Keratinocyte (primary cell): ENCODE measurements around the gene CCDC92. TPM values are rescaled to one million over a fixed set of nuclear protein-coding genes. Genes with fewer than 3 reads are reported as not detected.

Experiments
- DNase-seq: peaks from one replicate; pipeline ENCODE4 v3.0.0-alpha.2; 2011; ENCODE audit warnings: low read depth, missing footprints, low spot score
- FAIRE-seq: peaks from 2 replicates; lab custom pipeline; 2011; peaks lifted over from hg19 to GRCh38; lab: Jason Lieb, UNC
- H2AFZ ChIP-seq: 2 replicates; pipeline ENCODE4 v1.6.0; 2012; ENCODE audit warnings: low read length, control low read depth, inconsistent platforms; ENCODE audit not compliant: control insufficient read depth
- H3K27ac ChIP-seq: 2 replicates; pipeline ENCODE4 v1.5.1; 2011; ENCODE audit warnings: low read length; ENCODE audit not compliant: control insufficient read depth, insufficient read depth
- H3K27me3 ChIP-seq: 3 replicates; pipeline ENCODE4 v1.6.0; 2011; ENCODE audit warnings: low read length; ENCODE audit not compliant: control insufficient read depth, insufficient read depth; ENCODE audit errors: extremely low read depth
- H3K36me3 ChIP-seq, 2 experiments: 2 replicates in 1 of 2; 3 replicates in 1 of 2; pipeline ENCODE4 v1.5.1; 2011; ENCODE audit warnings: low read length in 2 of 2, mild to moderate bottlenecking in 1 of 2; ENCODE audit not compliant: control insufficient read depth in 2 of 2, insufficient read depth in 2 of 2; ENCODE audit errors: extremely low read depth in 1 of 2
- H3K4me1 ChIP-seq: 3 replicates; pipeline ENCODE4 v1.5.1; 2011; ENCODE audit warnings: low read length; ENCODE audit not compliant: control insufficient read depth, insufficient read depth; ENCODE audit errors: extremely low read depth
- H3K4me2 ChIP-seq: 3 replicates; pipeline ENCODE4 v1.6.0; 2011; ENCODE audit warnings: low read depth, low read length; ENCODE audit not compliant: control insufficient read depth, insufficient read depth; ENCODE audit errors: extremely low read depth
- H3K4me3 ChIP-seq, 3 experiments: fragments of 200-600 bp in 1 of 3; sonication (generic) in 1 of 3; 2 replicates in 2 of 3; 3 replicates in 1 of 3; pipeline ENCODE4 v1.5.1; 2011 to 2016; ENCODE audit warnings: low read length in 3 of 3, mild to moderate bottlenecking in 3 of 3, control low read depth in 2 of 3, inconsistent platforms in 1 of 3, low read depth in 1 of 3, mixed read lengths in 1 of 3, mixed run types in 1 of 3, moderate library complexity in 1 of 3; ENCODE audit not compliant: control insufficient read depth in 2 of 3, insufficient read depth in 2 of 3; ENCODE audit errors: extremely low read depth in 1 of 3
- H3K79me2 ChIP-seq: 2 replicates; pipeline ENCODE4 v1.6.0; 2012; ENCODE audit warnings: low read length; ENCODE audit not compliant: control insufficient read depth, insufficient read depth
- H3K9ac ChIP-seq: 3 replicates; pipeline ENCODE4 v1.6.0; 2011; ENCODE audit warnings: low read length; ENCODE audit not compliant: control insufficient read depth, insufficient read depth; ENCODE audit errors: extremely low read depth
- H3K9me1 ChIP-seq: 3 replicates; pipeline ENCODE4 v1.6.0; 2011; ENCODE audit warnings: low read length; ENCODE audit not compliant: control insufficient read depth, insufficient read depth; ENCODE audit errors: extremely low read depth
- H3K9me3 ChIP-seq: 2 replicates; pipeline ENCODE4 v1.5.1; 2012; ENCODE audit warnings: low read depth, low read length; ENCODE audit not compliant: control insufficient read depth
- H4K20me1 ChIP-seq: 3 replicates; pipeline ENCODE4 v1.6.0; 2011; ENCODE audit warnings: low read length; ENCODE audit not compliant: control insufficient read depth, insufficient read depth; ENCODE audit errors: extremely low read depth
- CTCF ChIP-seq, 3 experiments: IDR thresholded peaks in 1 of 3; conservative IDR thresholded peaks in 1 of 3; optimal IDR thresholded peaks in 1 of 3; 2 replicates in 2 of 3; 3 replicates in 1 of 3; pipeline versions ENCODE3 to v1.5.1; 2011; ENCODE audit warnings: low read length in 3 of 3, mild to moderate bottlenecking in 3 of 3, moderate library complexity in 2 of 3, control low read depth in 1 of 3, inconsistent platforms in 1 of 3; ENCODE audit not compliant: insufficient read depth in 2 of 3; ENCODE audit errors: extremely low read depth in 1 of 3
- EZH2 ChIP-seq: IDR thresholded peaks from one replicate; pipeline ENCODE4 v1.6.1; 2012; ENCODE audit warnings: inconsistent platforms, mild to moderate bottlenecking, low read length, moderate library complexity
- dilution Hi-C: fragments of 300-500 bp; cut with MboI; formaldehyde crosslinking; loops from one replicate; pipeline ENCODE4 v1.7.0; 2020; ENCODE audit warnings: low sequenced_read_pairs; ENCODE audit not compliant: extremely low pct_ligation_motif_present
- polyA plus RNA-seq, 5 experiments: library from polyadenylated mRNA; depleted of rRNA in 3 of 5; stranded (reverse) in 3 of 5; stranded (forward) in 1 of 5; unstranded in 1 of 5; fragments of >200 nt; gene quantifications; 1 replicate in 1 of 5; 2 replicates in 3 of 5; 3 replicates in 1 of 5; pipeline versions ENCODE4 v1.2.1 to v1.2.3, GENCODE V29; 2011 to 2012; ENCODE audit warnings: missing spikeins in 2 of 5, low read depth in 1 of 5, low replicate concordance in 1 of 5

Gene CCDC92
- polyA plus RNA-seq, 1 donor (not counting 4 experiments of a cell fraction or from before 2014, with no cell fraction given), result 8.3 TPM

- H3K36me3 ChIP-seq, result no peaks in the 10 kb centered on the region
- FAIRE-seq, result no peak
- no peak overlapping the region for H2AFZ ChIP-seq
- no peaks in the 10 kb centered on the region for H4K20me1 ChIP-seq
- no peak overlapping the region for H3K9ac ChIP-seq
- no peaks in the 10 kb centered on the region for H3K4me1 ChIP-seq
- H3K9me1 ChIP-seq, result no peaks in the 10 kb centered on the region
- DNase-seq, result no peak
- no peaks in the 10 kb centered on the region for H3K9me3 ChIP-seq
- dilution Hi-C loops, result no loop called here
- peaks cover 20% of the 10 kb centered on the region for H3K27me3 ChIP-seq
- no peak overlapping the region for H3K27ac ChIP-seq
- TF ChIP-seq EZH2, result no peak
- no peak for TF ChIP-seq CTCF (optimal IDR thresholded peaks at IDR 0.05 in 1 of 3, IDR thresholded peaks at IDR 0.05 in 1 of 3, conservative IDR thresholded peaks at IDR 0.05 in 1 of 3; ENCODE audit: extremely low read depth in 1 of 3, insufficient read depth in 2 of 3, low read length in 3 of 3)
- H3K4me2 ChIP-seq, result no peak overlapping the region
- no peak overlapping the region for H3K4me3 ChIP-seq
- H3K79me2 ChIP-seq, result no peaks in the 10 kb centered on the region
These were observed 75.9 kb downstream of the CCDC92 start for GRCh38 chr12:123896767-123897166.

GRCh38 chr12:123895451-123895850 is 77.2 kb downstream of the CCDC92 start:
- Histone ChIP-seq H3K79me2 (no peaks in the 10 kb centered on the region), H3K36me3 (no peaks in the 10 kb centered on the region), H3K4me3 (no peak overlapping the region), H3K4me2 (no peak overlapping the region), H4K20me1 (no peaks in the 10 kb centered on the region), H3K27me3 (peaks cover 13% of the 10 kb centered on the region), H3K9ac (no peak overlapping the region), H3K27ac (no peak overlapping the region), H3K9me1 (no peaks in the 10 kb centered on the region), H3K9me3 (no peaks in the 10 kb centered on the region), H2AFZ (no peak overlapping the region), H3K4me1 (no peaks in the 10 kb centered on the region)
- dilution Hi-C loops, result no loop called here
- FAIRE-seq, result no peak
- TF ChIP-seq EZH2, result no peak
- no peak for TF ChIP-seq CTCF (optimal IDR thresholded peaks at IDR 0.05 in 1 of 3, IDR thresholded peaks at IDR 0.05 in 1 of 3, conservative IDR thresholded peaks at IDR 0.05 in 1 of 3; ENCODE audit: extremely low read depth in 1 of 3, insufficient read depth in 2 of 3, low read length in 3 of 3)
- no peak for DNase-seq
